Ovary (tissue), 9 donors: ENCODE measurements around the gene F3. TPM values are rescaled to one million over a fixed set of nuclear protein-coding genes. Genes with fewer than 3 reads are reported as not detected.

Experiments used
- DNase-seq, 5 donors: peaks; one replicate each; pipeline ENCODE4 v3.0.0-alpha.2; 2019 to 2020
- H3K27ac ChIP-seq, 2 donors: fragments of 200-600 bp; one replicate each; pipeline versions ENCODE4 v1.5.1 to v1.8.0; 2019 to 2022
- H3K27me3 ChIP-seq: fragments of 200-600 bp; one replicate; pipeline ENCODE4 v1.8.0; 2022
- H3K36me3 ChIP-seq: fragments of 200-600 bp; sonication (generic); one replicate; pipeline ENCODE4 v1.5.1; 2019
- H3K4me1 ChIP-seq: one replicate; pipeline ENCODE4 v1.8.1; 2013; ENCODE audit warnings: mild to moderate bottlenecking, moderate library complexity; ENCODE audit not compliant: insufficient read depth
- H3K4me3 ChIP-seq: fragments of 200-600 bp; sonication (generic); one replicate; pipeline ENCODE4 v1.5.1; 2017
- H3K9me3 ChIP-seq, 2 donors: fragments of 200-600 bp in 1 of 2; sonication (generic) in 1 of 2; one replicate each; pipeline versions ENCODE4 v1.5.1 to v1.8.1; 2013 to 2019; ENCODE audit warnings: mild to moderate bottlenecking in 1 of 2, moderate library complexity in 1 of 2
- CTCF ChIP-seq, 3 donors: fragments of 450-650 bp in 2 of 3; fragments of 200-600 bp in 1 of 3; IDR thresholded peaks; one replicate each; pipeline versions ENCODE4 v1.5.1 to v1.8.0; 2016 to 2022; ENCODE audit warnings: antibody characterized with exemption in 3 of 3, mild to moderate bottlenecking in 1 of 3
- EP300 ChIP-seq: sonication (generic); formaldehyde crosslinking; IDR thresholded peaks from one replicate; pipeline ENCODE4 v1.6.1; 2017; ENCODE audit warnings: antibody characterized with exemption
- POLR2A ChIP-seq: fragments of 450-650 bp; IDR thresholded peaks from one replicate; pipeline ENCODE4 v1.6.1; 2017; ENCODE audit warnings: antibody characterized with exemption, mild to moderate bottlenecking, moderate library complexity
- WGBS, 3 donors: extraction: QIAGEN DNeasy Blood & Tissue Kit in 1 of 3; methylation state at CpG; one replicate each; pipeline versions ENCODE4 v1.1.5 to v1.1.7; 2013 to 2017; 5-methylcytosine and 5-hydroxymethylcytosine counted together
- intact Hi-C, 4 donors: fragments of 100-400 bp; cut with DNase I; formaldehyde crosslinking; loops; one replicate each; pipeline versions ENCODE4 v1.11.0 to v1.15.1; 2022 to 2023
- polyA plus RNA-seq, 2 donors: library from polyadenylated mRNA; stranded (reverse); fragments of 200-250 nt in 1 of 2; fragments of 350-450 nt in 1 of 2; fragmentation: Illumina TruSeq in 1 of 2; extraction: RNeasy Lipid Tissue Mini Kit (QIAGEN cat#74804) in 1 of 2; gene quantifications; one replicate each; pipeline ENCODE4 v1.2.3, GENCODE V29; 2013 to 2014
- total RNA-seq, 7 donors: library from RNA; depleted of rRNA in 2 of 7; stranded (reverse); fragments of >200 nt in 2 of 7; fragmentation: NEBNext Ultra II Directional in 3 of 7; extraction: Animal tissue kit (Norgen Biotek cat#: 25700) in 3 of 7; gene quantifications; one replicate each; pipeline versions ENCODE4 v1.1.0 to v1.2.4, GENCODE V29; 2016 to 2023
- donor health status: DM: no; HTN: no; CAD: no; lungs with moderate emphysema.
- donor health status: DM: no; HTN: no; CAD: no.
- donor health status: Bipolar disorder and iron deficiency.
- donor health status: DM: yes; HTN: yes; CAD: no.
- donor health status: DM: no; HTN: no; CAD: no.
- donor health status: DM: yes; HTN: yes; CAD: no.

Gene F3
- total and polyA plus RNA-seq, 9 donors: 29.0 to 365 (median 92.4) TPM

GRCh38 chr1:94543893-94544635 lies 2.5 kb upstream of the F3 start:
- no peak overlapping the region for H3K27ac ChIP-seq
- H3K9me3 ChIP-seq: no peaks in the 10 kb centered on the region
- no peak overlapping the region for H3K4me3 ChIP-seq
- no peaks in the 10 kb centered on the region for H3K27me3 ChIP-seq
- no peaks in the 10 kb centered on the region for H3K36me3 ChIP-seq
- WGBS, 3 donors: 43 to 54% (median 47%) methylated on average over 4 of the region's 4 CpGs
- no peak for DNase-seq
- intact Hi-C loops: loop anchor here in 2 of 4 donors (10.0 kb wide), 1 partner anchor 161 kb away; no protein-coding TSS in a partner anchor
- no peak for TF ChIP-seq CTCF (IDR thresholded peaks at IDR 0.05)
- TF ChIP-seq POLR2A: no peak
- peaks cover 9% of the 10 kb centered on the region for H3K4me1 ChIP-seq

GRCh38 chr1:94543001-94543400 lies 1.4 kb upstream of the F3 start:
- H3K36me3 ChIP-seq: no peaks in the 10 kb centered on the region
- 6 to 8% (median 7%) methylated on average over 1 of the region's 1 CpG for WGBS, 3 donors
- no peak for TF ChIP-seq POLR2A
- TF ChIP-seq CTCF (IDR thresholded peaks at IDR 0.05): no peak
- no peak for TF ChIP-seq EP300
- peak overlapping the region; percentile 73 for H3K4me3 ChIP-seq
- no peak overlapping the region for H3K27ac ChIP-seq
- H3K27me3 ChIP-seq: no peaks in the 10 kb centered on the region
- H3K9me3 ChIP-seq: no peaks in the 10 kb centered on the region
- peaks cover 10% of the 10 kb centered on the region for H3K4me1 ChIP-seq
- intact Hi-C loops: loop anchor here in 2 of 4 donors (10.0 kb wide), 1 partner anchor 162 kb away; no protein-coding TSS in a partner anchor
- DNase-seq: no peak

- WGBS, 3 donors: 0 to 2% (median 1%) methylated on average over 26 of the region's 26 CpGs
- Histone ChIP-seq H3K27me3 (no peaks in the 10 kb centered on the region), H3K36me3 (no peaks in the 10 kb centered on the region), H3K27ac (peak overlapping the region; percentile 82 to 89), H3K4me1 (peaks cover 10% of the 10 kb centered on the region), H3K4me3 (peak overlapping the region; percentile 73), H3K9me3 (no peaks in the 10 kb centered on the region)
- peak; percentile 67 to 81 (median 73) for DNase-seq
- TF ChIP-seq EP300 (no peak), POLR2A (no peak), CTCF (IDR thresholded peaks at IDR 0.05) (no peak)
- intact Hi-C loops: loop anchor here in 2 of 4 donors (10.0 kb wide), 1 partner anchor 163 kb away; no protein-coding TSS in a partner anchor
Observed at GRCh38 chr1:94542088-94542870, 720 bp upstream of the F3 start.

GRCh38 chr1:94540440-94541245 lies 916 bp downstream of the F3 start:
- H3K27ac ChIP-seq: peak overlapping the region; percentile 82 to 89
- H3K27me3 ChIP-seq: no peaks in the 10 kb centered on the region
- no peaks in the 10 kb centered on the region for H3K9me3 ChIP-seq
- H3K4me3 ChIP-seq: peak overlapping the region; percentile 73
- H3K36me3 ChIP-seq: no peaks in the 10 kb centered on the region
- WGBS, 3 donors: 51 to 55% (median 53%) methylated on average over 23 of the region's 23 CpGs
- DNase-seq: no peak
- no peak for TF ChIP-seq EP300
- no peak for TF ChIP-seq POLR2A
- TF ChIP-seq CTCF (IDR thresholded peaks at IDR 0.05): no peak
- H3K4me1 ChIP-seq: peaks cover 10% of the 10 kb centered on the region
- intact Hi-C loops: loop anchor here in 2 of 4 donors (10.0 kb wide), 1 partner anchor 164 kb away; no protein-coding TSS in a partner anchor
